ENCODE measurements around the gene RACGAP1.

The RACGAP1 gene

GRCh38 chr12:49947593-49948226 is 77.6 kb downstream of the RACGAP1 start:
- H3K27ac ChIP-seq = peak overlapping the region; percentile 35
- TF ChIP-seq CTCF (conservative IDR thresholded peaks at IDR 0.05) = no peak

GRCh38 chr12:49946497-49946896 is 78.8 kb downstream of the RACGAP1 start:
- TF ChIP-seq CTCF (conservative IDR thresholded peaks at IDR 0.05) = no peak
- peak overlapping the region; percentile 35; the same call in 1 of the 2 replicates for H3K27ac ChIP-seq

GRCh38 chr12:49946086-49946485 is 79.2 kb downstream of the RACGAP1 start:
- no peak for TF ChIP-seq CTCF (conservative IDR thresholded peaks at IDR 0.05)
- no peak overlapping the region for H3K27ac ChIP-seq

- TF ChIP-seq CTCF (conservative IDR thresholded peaks at IDR 0.05) = peak; percentile 37
- no peak overlapping the region for H3K27ac ChIP-seq
Observed at GRCh38 chr12:49945394-49946080, 79.8 kb downstream of the RACGAP1 start.

- H3K27ac ChIP-seq = no peak overlapping the region
- TF ChIP-seq CTCF (conservative IDR thresholded peaks at IDR 0.05) = no peak
Observed at GRCh38 chr12:49944718-49945117, 80.6 kb downstream of the RACGAP1 start.

GRCh38 chr12:49944046-49944445 is 81.2 kb downstream of the RACGAP1 start:
- TF ChIP-seq CTCF (conservative IDR thresholded peaks at IDR 0.05) = no peak

GRCh38 chr12:49943625-49943960 is 81.7 kb downstream of the RACGAP1 start:
- TF ChIP-seq CTCF (conservative IDR thresholded peaks at IDR 0.05) = no peak
- H3K27ac ChIP-seq = no peak overlapping the region

More at GRCh38 chr12:49944046-49944445, 81.2 kb downstream of the RACGAP1 start:
- no peak overlapping the region for H3K27ac ChIP-seq
